Measurements from ENCODE around the gene PIGM.

GRCh38 chr1:160064746-160065145 is 33.0 kb upstream of the PIGM start:
- TF ChIP-seq POLR2A (IDR thresholded peaks at IDR 0.05) (no peak), CTCF (IDR thresholded peaks at IDR 0.05) (no peak)
